H1 (cell line): ENCODE measurements around the gene CACNA1D. TPM values are rescaled to one million over a fixed set of nuclear protein-coding genes. Genes with fewer than 3 reads are reported as not detected.

Experiments
- CTCF ChIA-PET: fragments of 300-600 bp; sonication (Branson Sonifier 250); formaldehyde crosslinking; loops from one replicate; lab custom pipeline; 2021; ENCODE audit not compliant: partially characterized antibody; lab: Charles Lee
- POLR2A ChIA-PET: fragments of 300-600 bp; sonication (Branson Sonifier 250); formaldehyde crosslinking; loops from one replicate; lab custom pipeline; 2021; ENCODE audit warnings: inconsistent platforms; ENCODE audit not compliant: partially characterized antibody; lab: Charles Lee
- DNase-seq, 2 experiments: peaks; one replicate each; pipeline versions ENCODE4 v3.0.0 to v3.0.0-alpha.2; 2010 to 2022; ENCODE audit warnings: low spot score in 2 of 2, low read depth in 1 of 2, mixed read lengths in 1 of 2
- FAIRE-seq: peaks from 2 replicates; lab custom pipeline; 2011; peaks lifted over from hg19 to GRCh38; lab: Jason Lieb, UNC
- H2AFZ ChIP-seq: 2 replicates; pipeline ENCODE4 v1.8.1; 2012; ENCODE audit warnings: low read length, inconsistent platforms
- H2AK5ac ChIP-seq: 2 replicates; pipeline ENCODE4 v1.6.1; 2013; ENCODE audit warnings: low read depth, low read length
- H2BK120ac ChIP-seq: replicated peaks from 2 replicates; pipeline ENCODE3; 2013; ENCODE audit warnings: low read depth, low read length, inconsistent platforms
- H2BK12ac ChIP-seq: 2 replicates; pipeline ENCODE4 v1.6.1; 2013; ENCODE audit warnings: low read depth, low read length
- H2BK15ac ChIP-seq: 2 replicates; pipeline ENCODE4 v1.6.1; 2013; ENCODE audit warnings: low read length
- H2BK20ac ChIP-seq: 2 replicates; pipeline ENCODE4 v1.6.1; 2013; ENCODE audit warnings: low read length
- H2BK5ac ChIP-seq: 2 replicates; pipeline ENCODE4 v1.6.1; 2013; ENCODE audit warnings: low read depth, low read length
- H3K14ac ChIP-seq: 2 replicates; pipeline ENCODE4 v1.6.1; 2013; ENCODE audit warnings: inconsistent platforms; ENCODE audit not compliant: insufficient read length
- H3K18ac ChIP-seq: 2 replicates; pipeline ENCODE4 v1.6.1; 2013; ENCODE audit warnings: low read length; ENCODE audit errors: extremely low read depth
- H3K23ac ChIP-seq: 2 replicates; pipeline ENCODE4 v1.6.1; 2013; ENCODE audit warnings: inconsistent platforms; ENCODE audit not compliant: insufficient read length
- H3K23me2 ChIP-seq: 2 replicates; pipeline ENCODE4 v1.6.1; 2013; ENCODE audit warnings: low read depth, low read length
- H3K27ac ChIP-seq: 2 replicates; pipeline ENCODE4 v1.6.1; 2011; ENCODE audit warnings: low read depth, low read length, inconsistent platforms
- H3K27me3 ChIP-seq, 4 experiments: replicated peaks in 1 of 4; 1 replicate in 1 of 4; 2 replicates in 3 of 4; pipeline versions ENCODE4 v1.6.1 to v1.8.1; 2011 to 2013; ENCODE audit warnings: low read length in 3 of 4, mild to moderate bottlenecking in 3 of 4, inconsistent platforms in 2 of 4, mixed read lengths in 2 of 4, moderate library complexity in 1 of 4; ENCODE audit not compliant: control insufficient read depth in 3 of 4, insufficient read depth in 3 of 4; ENCODE audit errors: extremely low read depth in 1 of 4
- H3K36me3 ChIP-seq, 4 experiments: 2 replicates each; pipeline versions ENCODE4 v1.6.1 to v1.8.1; 2011 to 2013; ENCODE audit warnings: mild to moderate bottlenecking in 4 of 4, low read length in 3 of 4, moderate library complexity in 2 of 4, control low read depth in 1 of 4, inconsistent platforms in 1 of 4; ENCODE audit not compliant: insufficient read depth in 4 of 4, control insufficient read depth in 2 of 4
- H3K4ac ChIP-seq: replicated peaks from 2 replicates; pipeline ENCODE3; 2013; ENCODE audit warnings: low read length, low read depth, mixed read lengths, inconsistent platforms; ENCODE audit not compliant: insufficient read length
- H3K4me1 ChIP-seq, 4 experiments: replicated peaks in 1 of 4; 1 replicate in 1 of 4; 2 replicates in 3 of 4; pipeline versions ENCODE4 v1.6.1 to v1.8.1; 2011 to 2013; ENCODE audit warnings: low read length in 3 of 4, inconsistent platforms in 2 of 4, mixed read lengths in 1 of 4; ENCODE audit not compliant: insufficient read depth in 4 of 4, control insufficient read depth in 3 of 4
- H3K4me2 ChIP-seq, 2 experiments: 2 replicates each; pipeline versions ENCODE4 v1.6.1 to v1.8.1; 2011 to 2013; ENCODE audit warnings: low read depth in 2 of 2, low read length in 2 of 2, control low read depth in 1 of 2, inconsistent platforms in 1 of 2, mild to moderate bottlenecking in 1 of 2; ENCODE audit not compliant: insufficient read depth in 1 of 2
- H3K4me3 ChIP-seq, 4 experiments: fragments of 200-600, 300-600 bp in 1 of 4; sonication (generic), shearing (Covaris generic), sonication (Bioruptor Twin) in 1 of 4; 2 replicates each; pipeline versions ENCODE4 v1.5.1 to v1.8.1; 2011 to 2016; ENCODE audit warnings: low read length in 4 of 4, low read depth in 3 of 4, control low read depth in 2 of 4, inconsistent platforms in 2 of 4, mild to moderate bottlenecking in 2 of 4, mixed read lengths in 1 of 4, moderate library complexity in 1 of 4; ENCODE audit not compliant: insufficient read depth in 2 of 4; ENCODE audit errors: extremely low read depth in 1 of 4
- H3K56ac ChIP-seq: replicated peaks from 2 replicates; pipeline ENCODE3; 2013; ENCODE audit warnings: low read depth, mild to moderate bottlenecking, mixed read lengths, low read length, inconsistent platforms; ENCODE audit not compliant: insufficient read length
- H3K79me1 ChIP-seq: 2 replicates; pipeline ENCODE4 v1.6.1; 2013; ENCODE audit warnings: low read depth, low read length, control low read depth
- H3K79me2 ChIP-seq, 2 experiments: 2 replicates each; pipeline versions ENCODE4 v1.6.1 to v1.8.1; 2012 to 2013; ENCODE audit warnings: low read length in 2 of 2, mild to moderate bottlenecking in 2 of 2, inconsistent platforms in 1 of 2; ENCODE audit not compliant: insufficient read depth in 2 of 2, control insufficient read depth in 1 of 2
- H3K9ac ChIP-seq, 4 experiments: replicated peaks in 1 of 4; 1 replicate in 1 of 4; 2 replicates in 3 of 4; pipeline versions ENCODE4 v1.6.1 to v1.8.1; 2011 to 2013; ENCODE audit warnings: low read depth in 3 of 4, low read length in 3 of 4, control low read depth in 2 of 4, mild to moderate bottlenecking in 2 of 4, moderate library complexity in 2 of 4, inconsistent platforms in 1 of 4; ENCODE audit errors: extremely low read depth in 1 of 4
- H3K9me3 ChIP-seq, 2 experiments: 2 replicates each; pipeline versions ENCODE4 v1.6.1 to v1.8.1; 2012 to 2013; ENCODE audit warnings: mild to moderate bottlenecking in 2 of 2, moderate library complexity in 2 of 2, control low read depth in 1 of 2, inconsistent platforms in 1 of 2, low read depth in 1 of 2, low read length in 1 of 2, mixed read lengths in 1 of 2; ENCODE audit not compliant: insufficient read depth in 2 of 2
- H4K20me1 ChIP-seq, 2 experiments: replicated peaks in 1 of 2; 2 replicates each; pipeline versions ENCODE3 to v1.8.1; 2011 to 2013; ENCODE audit warnings: inconsistent platforms in 2 of 2, low read length in 2 of 2, mild to moderate bottlenecking in 1 of 2; ENCODE audit not compliant: insufficient read depth in 2 of 2, control insufficient read depth in 1 of 2
- H4K5ac ChIP-seq: 2 replicates; pipeline ENCODE4 v1.6.1; 2013; ENCODE audit warnings: low read length, low read depth, mixed read lengths, inconsistent platforms; ENCODE audit not compliant: insufficient read length
- H4K8ac ChIP-seq: 2 replicates; pipeline ENCODE4 v1.8.0; 2013; ENCODE audit warnings: mild to moderate bottlenecking, moderate library complexity, low read length, inconsistent platforms; ENCODE audit not compliant: insufficient read depth; ENCODE audit errors: extremely low read depth
- H4K91ac ChIP-seq: replicated peaks from 2 replicates; pipeline ENCODE3; 2013; ENCODE audit warnings: low read length, mixed read lengths, inconsistent platforms; ENCODE audit not compliant: insufficient read length
- BACH1 ChIP-seq: IDR thresholded peaks from 2 replicates; pipeline ENCODE4 v1.6.1; 2012; ENCODE audit warnings: low read length, improper control_type of control experiment
- BRCA1 ChIP-seq: IDR thresholded peaks from 2 replicates; pipeline ENCODE4 v1.6.1; 2012; ENCODE audit warnings: low read depth, low read length, improper control_type of control experiment
- CREB1 ChIP-seq: IDR thresholded peaks from 2 replicates; pipeline ENCODE4 v1.6.1; 2012; ENCODE audit warnings: inconsistent platforms
- EGR1 ChIP-seq: IDR thresholded peaks from 2 replicates; pipeline ENCODE4 v1.6.1; 2011; ENCODE audit warnings: low read depth, low read length, borderline replicate concordance
- JUND ChIP-seq: IDR thresholded peaks from 2 replicates; pipeline ENCODE4 v1.6.1; 2011; ENCODE audit warnings: mild to moderate bottlenecking, improper control_type of control experiment, low read length
- KDM4A ChIP-seq: IDR thresholded peaks from one replicate; pipeline ENCODE4 v1.7.1; 2012; ENCODE audit warnings: low read depth, mild to moderate bottlenecking, moderate library complexity, low read length, inconsistent platforms; ENCODE audit not compliant: severe bottlenecking
- PHF8 ChIP-seq: fragments of 200-600 bp; sonication (generic); conservative IDR thresholded peaks from 2 replicates; pipeline ENCODE4 v1.7.1; 2012; ENCODE audit warnings: low read depth, mild to moderate bottlenecking, inconsistent platforms, low read length, moderate library complexity
- POU5F1 ChIP-seq: IDR thresholded peaks from 2 replicates; pipeline ENCODE4 v1.6.1; 2011; ENCODE audit warnings: low read depth, mild to moderate bottlenecking, low read length, moderate library complexity
- SIRT6 ChIP-seq: IDR thresholded peaks from one replicate; pipeline ENCODE4 v1.7.1; 2012; ENCODE audit warnings: low read length, inconsistent platforms
- SP4 ChIP-seq: IDR thresholded peaks from 2 replicates; pipeline ENCODE4 v1.6.1; 2012; ENCODE audit warnings: low read length, inconsistent platforms
- SUZ12 ChIP-seq: fragments of 200-600 bp; sonication (generic); IDR thresholded peaks from 2 replicates; pipeline ENCODE4 v1.6.1; 2012; ENCODE audit warnings: mild to moderate bottlenecking, inconsistent platforms, low read length, moderate library complexity, mixed read lengths
- WGBS, 2 experiments: shearing (Covaris generic) in 1 of 2; methylation state at CpG; one replicate each; pipeline versions ENCODE4 v1.1.6 to v1.1.7; 2013 to 2015; ENCODE audit warnings: low lambda C conversion rate in 2 of 2, mixed read lengths in 2 of 2, inconsistent platforms in 1 of 2, low coverage in 1 of 2, missing lambda C conversion rate in 1 of 2; ENCODE audit not compliant: insufficient replicate concordance in 2 of 2, insufficient coverage in 1 of 2, insufficient read length in 1 of 2; ENCODE audit errors: extremely low coverage in 1 of 2, missing lambda C conversion rate in 1 of 2; 5-methylcytosine and 5-hydroxymethylcytosine counted together
- polyA plus RNA-seq, 7 experiments: library from polyadenylated mRNA; depleted of rRNA in 3 of 7; stranded (reverse) in 5 of 7; unstranded in 2 of 7; fragments of >200 nt in 5 of 7; fragments of 200-250 nt in 2 of 7; gene quantifications; 1 replicate in 5 of 7; 2 replicates in 1 of 7; 4 replicates in 1 of 7; pipeline versions ENCODE4 v1.2.1 to v1.2.3, GENCODE V29; 2011 to 2013; ENCODE audit warnings: missing spikeins in 2 of 7, mixed read lengths in 2 of 7
- total RNA-seq: library from RNA; stranded (reverse); fragmentation: NEBNext Ultra II Directional; extraction: Animal tissue kit (Norgen Biotek cat#: 25700); gene quantifications from 2 replicates; pipeline ENCODE4 v1.2.1, GENCODE V29; 2021
- TF ChIP-seq, protein P1 (sequence below): IDR thresholded peaks from 2 replicates; pipeline ENCODE4 v1.6.1; 2011; ENCODE audit warnings: low read depth, mild to moderate bottlenecking, low read length; ENCODE audit not compliant: insufficient read depth

CACNA1D gene
- total and polyA plus RNA-seq, 2 of the 8 experiments (the other 6 are each of a cell fraction or from before 2014, with no cell fraction given) = 2.0 to 2.9 TPM

DNA sequence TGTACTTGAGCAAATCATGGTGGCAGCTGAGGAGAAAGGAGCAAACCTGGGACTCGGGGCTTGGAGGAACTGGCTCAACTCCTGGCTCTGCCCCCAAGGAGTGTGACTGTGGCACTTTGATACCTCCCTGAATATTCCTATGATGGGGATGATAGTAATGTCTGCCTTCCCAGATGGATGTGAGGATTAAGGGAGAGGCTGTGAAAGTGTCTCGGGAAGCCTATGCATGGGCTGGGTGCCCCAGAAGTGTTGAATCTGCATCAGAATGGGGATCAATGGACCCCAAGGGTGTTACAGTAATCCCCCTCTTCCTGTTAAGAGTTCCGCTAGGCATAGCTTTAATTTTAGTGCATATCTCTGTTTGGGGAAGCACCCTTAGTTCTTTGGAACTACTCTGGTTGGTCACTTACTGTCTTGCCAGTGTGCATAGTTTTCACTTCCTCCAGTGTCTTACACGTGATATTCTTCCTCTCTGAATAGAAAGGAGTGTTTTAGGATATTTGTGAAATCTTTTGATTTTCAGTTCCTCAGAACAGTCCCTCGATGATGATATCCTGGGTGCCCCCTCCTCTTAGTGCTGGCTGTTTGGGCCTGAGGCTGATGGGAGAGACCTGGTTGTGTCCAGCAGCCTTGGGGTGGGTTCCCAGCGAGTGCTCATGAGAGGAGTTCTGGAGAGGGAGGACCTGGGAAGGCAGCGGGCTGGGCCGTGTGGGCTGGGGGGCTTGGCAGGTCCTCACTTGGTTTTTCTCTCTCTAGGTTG is 254.3 kb downstream of the CACNA1D start:
- WGBS, 2 experiments = 56% methylated on average over 8 of the region's 8 CpGs; no CpG with 5 or more reads in 1 of the 2 experiments
- Histone ChIP-seq H2BK15ac (0 out of 2 replicates have a peak overlapping the region, but pooled peaks have one; percentile 23), H3K4me1 (peaks cover 6 to 22% (median 18%) of the 10 kb centered on the region in 4 experiments), H3K36me3 (no peaks in the 10 kb centered on the region), H4K8ac (no peak overlapping the region), H3K79me2 (no peaks in the 10 kb centered on the region), H3K23me2 (no peaks in the 10 kb centered on the region), H3K4ac (no peak overlapping the region), H3K27ac (no peak overlapping the region; the same call in 1 of the 2 replicates), H2AFZ (no peak overlapping the region), H2BK5ac (peak overlapping the region; percentile 90; the same call in 1 of the 2 replicates), H2AK5ac (no peak overlapping the region; the same call in 1 of the 2 replicates), H3K9ac (no peak overlapping the region), H3K27me3 (no peaks in the 10 kb centered on the region; a peak in 2 of 7 replicates), H4K91ac (peak overlapping the region; percentile 53), H4K20me1 (no peaks in the 10 kb centered on the region), H3K4me2 (peak overlapping the region; percentile 54 to 56; a peak in 3 of 4 replicates), H3K4me3 (peak overlapping the region in 1 of 4 experiments; percentile 13; a peak in 1 of 8 replicates), H3K9me3 (no peaks in the 10 kb centered on the region), H3K79me1 (no peaks in the 10 kb centered on the region), H3K56ac (no peak overlapping the region), H3K23ac (no peak overlapping the region), H3K18ac (peak overlapping the region; percentile 74; the same call in 1 of the 2 replicates), H2BK120ac (no peak overlapping the region), H2BK20ac (peak overlapping the region; percentile 74; the same call in 1 of the 2 replicates), H3K14ac (no peak overlapping the region), H2BK12ac (peak overlapping the region; percentile 41; the same call in 1 of the 2 replicates), H4K5ac (no peak overlapping the region)
- FAIRE-seq (peak; percentile 32), DNase-seq (peak in 1 of 2 experiments; percentile 21)
- ChIA-PET POLR2A (no interaction called here), CTCF (interaction anchor here (1.2 kb wide), 1 partner anchor 18 kb away, joined by 3 read pairs; no protein-coding TSS in a partner anchor)
- TF ChIP-seq SUZ12 (no peak), BRCA1 (no peak), POU5F1 (peak; percentile 84; the same call in 1 of the 2 replicates), KDM4A (no peak), JUND (no peak), SP4 (no peak), PHF8 (no peak), EGR1 (no peak), BACH1 (no peak), SIRT6 (no peak), CREB1 (no peak)
- TF ChIP-seq, protein P1, sequence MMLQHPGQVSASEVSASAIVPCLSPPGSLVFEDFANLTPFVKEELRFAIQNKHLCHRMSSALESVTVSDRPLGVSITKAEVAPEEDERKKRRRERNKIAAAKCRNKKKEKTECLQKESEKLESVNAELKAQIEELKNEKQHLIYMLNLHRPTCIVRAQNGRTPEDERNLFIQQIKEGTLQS = no peak
